IMR-90 (cell line): ENCODE measurements around the gene SCIN. TPM values are rescaled to one million over a fixed set of nuclear protein-coding genes. Genes with fewer than 3 reads are reported as not detected.

Source experiments
- ATAC-seq: fragments of 200-7000 bp; cut with Tn5 transposase; 2 replicates; pipeline ENCODE4 v1.9.1; 2020; ENCODE audit warnings: low read depth, mild to moderate bottlenecking, moderate library complexity
- BruUV-seq: library from RNA; stranded (reverse); fragments of 400-500 nt; replicated peaks from 2 replicates; lab custom pipeline; 2021; lab: Mats Ljungman, UMichigan
- CTCF ChIA-PET: fragments of 300-600 bp; formaldehyde crosslinking; extraction: SDS; loops from one replicate; lab custom pipeline; 2021; ENCODE audit warnings: antibody characterized with exemption; lab: Yijun Ruan, JAX
- POLR2A ChIA-PET: fragments of 300-600 bp; sonication (Branson Sonifier 250); formaldehyde crosslinking; loops from one replicate; lab custom pipeline; 2022; ENCODE audit warnings: antibody characterized with exemption; ENCODE audit not compliant: unreplicated experiment; lab: Charles Lee
- DNase-seq: peaks from one replicate; pipeline ENCODE4 v3.0.0; 2013
- H2AFZ ChIP-seq: replicated peaks from 2 replicates; pipeline ENCODE3; 2013; ENCODE audit warnings: low read length, mild to moderate bottlenecking; ENCODE audit not compliant: poor library complexity
- H2AK5ac ChIP-seq: 2 replicates; pipeline ENCODE4 v1.6.1; 2013; ENCODE audit warnings: low read depth, low read length, inconsistent platforms
- H2AK9ac ChIP-seq: replicated peaks from 2 replicates; pipeline ENCODE3; 2013; ENCODE audit warnings: mild to moderate bottlenecking, low read depth, low read length, moderate library complexity; ENCODE audit not compliant: poor library complexity
- H2BK120ac ChIP-seq: 2 replicates; pipeline ENCODE4 v1.6.1; 2013; ENCODE audit warnings: low read depth, low read length, inconsistent platforms
- H2BK15ac ChIP-seq: 3 replicates; pipeline ENCODE4 v1.6.1; 2013; ENCODE audit warnings: low read depth, low read length, inconsistent platforms
- H2BK20ac ChIP-seq: 2 replicates; pipeline ENCODE4 v1.6.1; 2013; ENCODE audit warnings: low read depth, mild to moderate bottlenecking, inconsistent platforms, low read length, moderate library complexity
- H2BK5ac ChIP-seq: 2 replicates; pipeline ENCODE4 v1.6.1; 2013; ENCODE audit warnings: mild to moderate bottlenecking, low read depth, low read length, inconsistent platforms; ENCODE audit not compliant: poor library complexity, severe bottlenecking
- H3K14ac ChIP-seq: replicated peaks from 2 replicates; pipeline ENCODE4 v1.6.1; 2013; ENCODE audit warnings: low read depth, low read length, inconsistent platforms
- H3K18ac ChIP-seq: 2 replicates; pipeline ENCODE4 v1.6.1; 2013; ENCODE audit warnings: low read depth, low read length, control low read depth
- H3K23ac ChIP-seq: 2 replicates; pipeline ENCODE4 v1.6.1; 2013; ENCODE audit warnings: low read depth, low read length, inconsistent platforms
- H3K27ac ChIP-seq: 2 replicates; pipeline ENCODE4 v1.5.1; 2013; ENCODE audit warnings: mild to moderate bottlenecking, control low read depth, low read length; ENCODE audit not compliant: insufficient read depth
- H3K27me3 ChIP-seq: 2 replicates; pipeline ENCODE4 v1.6.1; 2013; ENCODE audit warnings: low read length; ENCODE audit not compliant: control insufficient read depth, insufficient read depth
- H3K36me3 ChIP-seq: 2 replicates; pipeline ENCODE4 v1.6.1; 2013; ENCODE audit warnings: low read length, mixed read lengths; ENCODE audit not compliant: control insufficient read depth, insufficient read depth
- H3K4ac ChIP-seq: 2 replicates; pipeline ENCODE4 v1.6.1; 2013; ENCODE audit warnings: low read depth, low read length, inconsistent platforms
- H3K4me1 ChIP-seq: 2 replicates; pipeline ENCODE4 v1.6.1; 2013; ENCODE audit warnings: low read length, mixed read lengths; ENCODE audit not compliant: control insufficient read depth, insufficient read depth
- H3K4me2 ChIP-seq: 2 replicates; pipeline ENCODE4 v1.6.1; 2013; ENCODE audit warnings: low read depth, mild to moderate bottlenecking, control low read depth, low read length, moderate library complexity
- H3K4me3 ChIP-seq: 2 replicates; pipeline ENCODE4 v1.5.1; 2013; ENCODE audit warnings: low read depth, mild to moderate bottlenecking, control low read depth, low read length, moderate library complexity; ENCODE audit not compliant: insufficient read depth
- H3K56ac ChIP-seq: 2 replicates; pipeline ENCODE4 v1.6.1; 2013; ENCODE audit warnings: low read length, inconsistent platforms; ENCODE audit not compliant: insufficient read depth; ENCODE audit errors: extremely low read depth
- H3K79me1 ChIP-seq, 2 experiments: 2 replicates each; pipeline ENCODE4 v1.6.1; 2013; ENCODE audit warnings: low read length in 2 of 2, inconsistent platforms in 1 of 2, low read depth in 1 of 2
- H3K9ac ChIP-seq: 2 replicates; pipeline ENCODE4 v1.6.1; 2013; ENCODE audit warnings: low read depth, low read length, control low read depth
- H3K9me1 ChIP-seq: 2 replicates; pipeline ENCODE4 v1.6.1; 2013; ENCODE audit warnings: low read length, inconsistent platforms; ENCODE audit not compliant: insufficient read depth
- H3K9me3 ChIP-seq: 2 replicates; pipeline ENCODE4 v1.6.1; 2013; ENCODE audit warnings: low read length; ENCODE audit not compliant: control insufficient read depth, insufficient read depth
- H4K20me1 ChIP-seq: 2 replicates; pipeline ENCODE4 v1.6.1; 2013; ENCODE audit warnings: low read length, inconsistent platforms; ENCODE audit not compliant: insufficient read depth
- H4K5ac ChIP-seq: 2 replicates; pipeline ENCODE4 v1.6.1; 2013; ENCODE audit warnings: mild to moderate bottlenecking, low read depth, low read length, control low read depth
- H4K8ac ChIP-seq, 2 experiments: 2 replicates each; pipeline ENCODE4 v1.6.1; 2013; ENCODE audit warnings: low read depth in 2 of 2, low read length in 2 of 2, control low read depth in 1 of 2, inconsistent platforms in 1 of 2
- H4K91ac ChIP-seq: 2 replicates; pipeline ENCODE4 v1.6.1; 2013; ENCODE audit warnings: low read depth, low read length, inconsistent platforms; ENCODE audit not compliant: insufficient read depth
- BHLHE40 ChIP-seq: fragments of 150-350 bp; IDR thresholded peaks from 2 replicates; pipeline ENCODE4 v1.6.1; 2016; ENCODE audit warnings: mild to moderate bottlenecking, low read depth, low read length
- CHD1 ChIP-seq: IDR thresholded peaks from 2 replicates; pipeline ENCODE4 v1.6.1; 2012; ENCODE audit warnings: low read depth, low read length, improper control_type of control experiment
- MXI1 ChIP-seq: IDR thresholded peaks from 2 replicates; pipeline ENCODE4 v1.6.1; 2012; ENCODE audit warnings: low read depth, mild to moderate bottlenecking, low read length, moderate library complexity, borderline replicate concordance
- NFE2L2 ChIP-seq: fragments of 150-350 bp; IDR thresholded peaks from 2 replicates; pipeline ENCODE4 v1.6.1; 2016; ENCODE audit warnings: low read depth, mild to moderate bottlenecking, low read length
- RAD21 ChIP-seq: IDR thresholded peaks from 2 replicates; pipeline ENCODE4 v1.6.1; 2012; ENCODE audit warnings: low read length, improper control_type of control experiment
- WGBS, 2 experiments: methylation state at CpG; one replicate each; pipeline versions ENCODE4 v1.1.5 to v1.1.7; 2013; ENCODE audit warnings: missing lambda C conversion rate in 2 of 2; ENCODE audit not compliant: insufficient read length in 1 of 2; ENCODE audit errors: extremely low coverage in 2 of 2; 5-methylcytosine and 5-hydroxymethylcytosine counted together
- dilution Hi-C: fragments of 300-500 bp; cut with HindIII; formaldehyde crosslinking; loops from one replicate; pipeline ENCODE4 v1.14.3; 2018; ENCODE audit warnings: low sequenced_read_pairs; ENCODE audit not compliant: unreplicated experiment
- in situ Hi-C: fragments of 300-500 bp; cut with MboI; formaldehyde crosslinking; loops from 3 replicates; pipeline ENCODE4 v1.14.3; 2019; ENCODE audit warnings: low sequenced_read_pairs, inconsistent platforms, mixed read lengths
- intact Hi-C: fragments of 100-400 bp; cut with micrococcal nuclease; formaldehyde crosslinking; loops from 2 replicates; pipeline ENCODE4 v1.10.0; 2022
- polyA plus RNA-seq, 3 experiments: library from polyadenylated mRNA; depleted of rRNA; stranded (reverse); fragments of >200 nt; gene quantifications; 2 replicates each; pipeline ENCODE4 v1.2.3, GENCODE V29; 2012; ENCODE audit warnings: low replicate concordance in 1 of 3
- total RNA-seq: library from RNA; depleted of rRNA; stranded (reverse); fragments of >200 nt; gene quantifications from 2 replicates; pipeline ENCODE4 v1.2.3, GENCODE V29; 2012
- TF ChIP-seq, protein P1 (sequence below): conservative IDR thresholded peaks from 2 replicates; pipeline ENCODE4 v1.5.1; 2012; ENCODE audit warnings: mild to moderate bottlenecking, low read depth, low read length, improper control_type of control experiment

The SCIN gene
- total and polyA plus RNA-seq, 2 of the 4 experiments (the other 2 are of a cell fraction) = under 0.01 to 0.05 TPM

DNA sequence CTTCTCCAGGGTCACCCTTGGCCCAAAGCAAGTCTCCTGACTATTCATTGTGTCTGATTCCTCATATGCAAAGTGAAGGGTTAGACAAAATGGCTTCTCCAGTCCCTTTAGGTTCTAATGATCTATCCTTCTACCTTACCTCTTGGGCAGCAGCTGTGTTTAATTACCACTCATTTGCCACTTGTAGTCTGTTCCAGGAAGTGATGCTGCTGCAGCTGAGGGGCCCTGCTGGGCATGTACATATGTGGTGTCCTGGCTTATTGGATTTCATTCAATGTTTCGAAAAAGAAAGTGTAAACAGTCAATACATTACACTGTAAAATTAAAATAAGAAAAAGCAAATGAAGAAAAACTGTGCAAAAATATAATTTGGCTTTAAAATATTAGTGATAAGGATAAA is 36.6 kb downstream of the SCIN start:
- Histone ChIP-seq H4K91ac (no peak overlapping the region), H2BK120ac (no peak overlapping the region), H3K9me3 (no peaks in the 10 kb centered on the region), H3K23ac (no peak overlapping the region), H3K27me3 (no peaks in the 10 kb centered on the region), H3K18ac (no peak overlapping the region), H3K9me1 (no peaks in the 10 kb centered on the region), H2AK5ac (no peak overlapping the region), H2AK9ac (no peak overlapping the region), H3K56ac (no peak overlapping the region), H3K4me2 (no peak overlapping the region), H2BK5ac (no peak overlapping the region), H2BK15ac (no peak overlapping the region), H4K8ac (no peak overlapping the region), H4K20me1 (no peaks in the 10 kb centered on the region), H3K14ac (no peak overlapping the region), H3K4me3 (no peak overlapping the region), H3K27ac (no peak overlapping the region), H2AFZ (no peak overlapping the region), H3K79me1 (no peaks in the 10 kb centered on the region), H3K4me1 (no peaks in the 10 kb centered on the region), H2BK20ac (no peak overlapping the region), H4K5ac (no peak overlapping the region), H3K9ac (no peak overlapping the region), H3K36me3 (no peaks in the 10 kb centered on the region), H3K4ac (no peak overlapping the region)
- intact Hi-C loops = no loop called here
- no TSS peak for BruUV-seq
- dilution Hi-C loops = no loop called here
- DNase-seq (no peak), ATAC-seq (no peak)
- POLR2A ChIA-PET = no interaction called here
- in situ Hi-C loops = no loop called here
- no peak for TF ChIP-seq BHLHE40
- TF ChIP-seq RAD21 = no peak
- no peak for TF ChIP-seq NFE2L2
- TF ChIP-seq, protein P1, sequence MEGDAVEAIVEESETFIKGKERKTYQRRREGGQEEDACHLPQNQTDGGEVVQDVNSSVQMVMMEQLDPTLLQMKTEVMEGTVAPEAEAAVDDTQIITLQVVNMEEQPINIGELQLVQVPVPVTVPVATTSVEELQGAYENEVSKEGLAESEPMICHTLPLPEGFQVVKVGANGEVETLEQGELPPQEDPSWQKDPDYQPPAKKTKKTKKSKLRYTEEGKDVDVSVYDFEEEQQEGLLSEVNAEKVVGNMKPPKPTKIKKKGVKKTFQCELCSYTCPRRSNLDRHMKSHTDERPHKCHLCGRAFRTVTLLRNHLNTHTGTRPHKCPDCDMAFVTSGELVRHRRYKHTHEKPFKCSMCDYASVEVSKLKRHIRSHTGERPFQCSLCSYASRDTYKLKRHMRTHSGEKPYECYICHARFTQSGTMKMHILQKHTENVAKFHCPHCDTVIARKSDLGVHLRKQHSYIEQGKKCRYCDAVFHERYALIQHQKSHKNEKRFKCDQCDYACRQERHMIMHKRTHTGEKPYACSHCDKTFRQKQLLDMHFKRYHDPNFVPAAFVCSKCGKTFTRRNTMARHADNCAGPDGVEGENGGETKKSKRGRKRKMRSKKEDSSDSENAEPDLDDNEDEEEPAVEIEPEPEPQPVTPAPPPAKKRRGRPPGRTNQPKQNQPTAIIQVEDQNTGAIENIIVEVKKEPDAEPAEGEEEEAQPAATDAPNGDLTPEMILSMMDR = no peak
- TF ChIP-seq MXI1 = no peak
- no peak for TF ChIP-seq CHD1
- no CpG with 5 or more reads among the region's 1 CpG for WGBS, 2 experiments
- CTCF ChIA-PET = interaction anchor here (0.9 to 1.6 kb wide), 2 partner anchors 12 to 16 kb away, joined by 3 to 5 read pairs; no protein-coding TSS in a partner anchor
